NOMO-1 treated with DMSO at 0.1 percent for 48 hours (cell line): ENCODE data around the gene C5orf52.
A peak's percentile ranks its signal among the peaks of the same experiment; 100 is the strongest.
"Not testable (repeated sequence)": the region's sequence is repeated elsewhere in the genome, so short reads cannot be mapped to it uniquely, and the experiment has no call there.

Experiments used
- DNase-seq: peaks from one replicate; lab custom pipeline; 2025; ENCODE audit not compliant: unreplicated experiment; lab: John Stamatoyannopoulos, UW

Gene C5orf52

GRCh38 chr5:157670662-157671591 lies at the start of gene C5orf52:
Gene C5orf52, plus strand, starts transcription at chr5:157671533. Its CDS starts 82 bp downstream, at chr5:157671615.
- peak; percentile 53 for DNase-seq

- no peak for DNase-seq
Measured at GRCh38 chr5:157624144-157624543, 47.2 kb upstream of the C5orf52 start.

DNA sequence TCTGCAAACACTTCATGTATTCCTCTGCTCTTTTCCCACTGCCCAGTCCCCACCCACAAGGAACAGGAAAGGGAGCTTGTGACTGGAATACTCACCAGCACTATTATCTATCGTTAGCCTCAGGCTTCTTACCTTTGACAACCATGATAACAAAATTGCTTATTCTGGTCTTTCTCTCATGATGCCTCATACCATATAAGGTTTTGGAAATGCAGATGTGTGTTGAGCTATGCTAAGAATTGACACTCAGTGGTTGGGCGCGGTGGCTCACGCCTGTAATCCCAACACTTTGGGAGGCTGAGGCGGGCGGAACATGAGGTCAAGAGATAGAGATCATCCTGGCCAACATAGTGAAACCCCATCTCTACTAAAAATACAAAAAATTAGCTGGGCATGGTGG lies 44.5 kb upstream of the C5orf52 start:
- no peak for DNase-seq

GRCh38 chr5:157630341-157630740 lies 41.0 kb upstream of the C5orf52 start:
- DNase-seq: no peak

DNA sequence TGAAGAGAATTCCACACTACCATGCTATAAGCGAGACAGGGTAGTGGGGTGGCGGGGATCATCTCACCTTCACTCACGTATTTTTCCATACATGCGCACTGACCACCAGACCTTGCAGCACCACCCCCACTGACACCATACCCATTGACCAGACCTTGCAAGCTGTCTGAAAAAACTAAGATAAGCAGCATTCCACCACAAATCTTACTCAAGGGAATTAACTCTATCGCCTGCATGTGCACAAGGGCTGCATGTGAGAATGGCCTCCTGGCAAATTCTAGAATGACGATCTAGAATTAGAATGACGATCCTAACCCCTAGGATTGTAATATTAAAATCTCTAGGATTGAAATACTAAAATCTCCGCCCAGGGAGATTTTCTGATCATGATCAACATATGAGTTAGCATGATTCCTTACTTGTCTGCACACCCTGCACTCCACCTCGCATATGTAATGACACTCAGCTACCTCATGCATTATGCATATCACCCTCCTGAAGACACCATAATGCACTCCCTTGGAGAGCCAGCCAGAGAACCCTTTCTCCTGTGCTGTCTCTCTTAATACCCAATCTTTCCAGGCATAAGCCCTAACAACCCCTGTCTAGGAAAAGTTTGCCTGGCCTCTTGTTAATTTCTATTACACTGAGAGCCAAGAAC lies 30.8 kb upstream of the C5orf52 start:
- DNase-seq: peak; percentile 0

DNA sequence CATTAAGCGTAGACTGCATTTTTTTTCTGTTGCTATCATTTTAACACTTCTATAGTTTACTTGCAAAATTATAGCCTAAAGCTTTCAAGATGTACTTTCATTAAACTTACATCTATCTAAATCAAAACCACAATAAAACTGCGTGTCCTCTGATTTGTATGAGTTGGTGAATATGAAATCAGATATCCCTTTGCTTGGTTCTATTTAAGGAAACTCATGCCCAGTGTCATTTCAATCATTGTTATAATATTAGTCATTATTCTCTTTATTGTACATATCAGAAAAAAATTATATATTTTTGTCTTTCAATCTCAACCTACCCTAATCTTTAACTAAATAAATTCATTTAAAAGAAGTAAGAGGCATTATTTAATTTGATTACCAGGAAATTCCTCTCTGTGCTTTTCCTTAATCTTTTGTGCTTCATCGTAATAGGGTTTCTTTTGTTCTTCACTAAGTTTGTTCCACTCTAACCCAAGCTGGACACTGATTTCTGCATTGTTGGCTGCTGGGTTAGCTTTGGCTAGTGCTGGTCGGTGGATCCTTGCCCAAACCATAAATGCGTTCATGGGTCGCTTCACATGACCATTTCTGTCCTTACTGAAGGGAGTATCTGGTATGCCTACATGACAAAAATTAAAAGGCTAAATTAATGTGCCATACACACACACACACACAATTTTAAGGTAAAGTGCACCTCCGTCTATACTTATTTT lies 22.9 kb upstream of the C5orf52 start:
- DNase-seq: no peak

DNA sequence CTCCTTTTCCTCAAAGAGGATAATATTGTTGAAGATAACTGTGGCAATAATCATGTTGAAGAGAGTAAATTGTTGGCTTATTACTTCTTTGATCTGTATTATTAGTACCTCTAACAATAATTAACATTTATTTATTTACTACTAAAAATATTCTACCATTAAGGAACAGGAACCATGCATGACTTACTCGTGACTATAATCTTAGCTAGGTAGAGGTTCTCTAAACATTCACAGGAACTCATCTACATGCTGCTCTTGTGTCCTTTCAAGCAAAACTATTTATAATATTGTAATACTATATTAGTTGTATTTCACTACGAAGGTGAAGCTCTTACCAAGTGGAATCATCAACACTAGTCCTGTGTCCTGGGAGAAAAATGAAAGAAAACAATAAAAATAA lies 22.2 kb upstream of the C5orf52 start:
- no peak for DNase-seq

- DNase-seq: no peak
Measured at GRCh38 chr5:157650991-157651611, 20.2 kb upstream of the C5orf52 start.

DNA sequence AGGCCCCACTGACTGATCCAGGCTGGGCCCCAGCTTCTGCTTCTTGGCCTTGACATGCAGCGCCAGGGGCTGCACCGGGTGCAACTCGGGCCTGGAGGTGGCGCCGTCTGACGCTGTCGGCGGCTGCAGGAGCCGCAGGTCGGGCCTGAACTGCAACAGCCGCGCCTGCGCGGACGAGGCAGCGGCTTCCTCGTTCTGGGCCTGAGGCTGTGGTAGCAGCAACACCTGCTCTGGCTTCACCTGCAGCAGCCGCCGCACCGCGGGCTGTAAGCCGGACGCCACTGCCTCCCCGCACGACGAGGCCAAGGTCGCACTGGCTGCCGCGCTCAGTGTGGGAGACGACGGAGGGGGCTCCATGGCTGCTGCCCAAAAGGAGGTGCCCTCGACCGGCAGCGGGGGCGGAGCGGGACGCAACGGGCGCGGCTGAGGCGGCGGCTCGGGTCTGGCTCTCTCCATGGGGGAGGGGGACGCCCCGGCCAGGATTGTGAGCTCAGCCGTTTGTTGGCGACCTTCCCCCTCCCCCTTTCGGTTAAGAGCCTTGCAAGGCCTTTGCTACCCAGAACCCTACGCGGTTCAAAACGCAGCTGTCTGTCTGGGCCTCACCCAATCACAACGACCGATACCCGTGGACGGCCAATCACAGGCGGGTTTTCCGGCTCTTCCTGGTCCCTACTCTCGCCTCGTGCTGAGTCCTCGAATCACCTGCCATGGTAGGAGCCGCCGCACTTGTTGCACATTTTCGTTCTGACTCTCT lies 19.5 kb upstream of the C5orf52 start:
- no peak for DNase-seq

DNA sequence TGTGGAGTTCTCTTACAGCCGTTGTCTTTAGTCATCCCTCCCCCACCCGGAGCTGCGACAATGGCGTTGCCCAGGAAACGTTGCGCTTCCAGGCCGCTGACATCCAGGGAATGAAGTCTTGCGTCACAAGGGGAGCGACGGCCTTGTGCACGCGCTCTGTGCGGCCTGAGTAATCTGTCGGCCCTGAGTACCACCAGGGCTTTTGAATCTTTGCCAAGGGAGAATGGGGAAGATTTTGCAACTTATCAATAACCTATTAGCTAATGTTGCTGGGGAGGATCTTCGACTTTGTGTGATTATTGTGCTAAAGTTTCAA lies 19.0 kb upstream of the C5orf52 start, which contains the start of gene SOX30:
SOX30 (minus strand) TSS at position 62 of the 316 bp plus-strand sequence. CDS start 360 bp downstream, outside the sequence.
- no peak for DNase-seq

DNA sequence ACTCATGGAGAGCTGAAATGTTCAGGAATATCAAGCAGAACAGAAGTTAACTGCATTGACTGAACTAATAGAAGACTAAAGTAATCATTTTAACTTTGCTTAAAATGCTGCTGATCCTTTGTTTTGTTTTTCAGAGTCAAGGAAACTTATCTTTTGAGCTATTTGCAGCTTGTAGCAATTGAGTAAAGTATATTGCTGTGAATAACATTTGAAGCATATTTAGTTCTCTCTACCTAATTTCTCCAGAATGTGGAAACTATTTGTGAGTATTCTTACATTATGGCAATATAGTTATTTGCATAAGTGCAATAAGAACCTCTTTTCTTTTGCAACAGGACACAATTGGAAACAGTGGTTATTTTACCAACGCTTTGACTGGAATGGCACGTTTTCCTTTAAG lies 13.8 kb upstream of the C5orf52 start:
- DNase-seq: no peak

GRCh38 chr5:157658893-157659292 lies 12.4 kb upstream of the C5orf52 start:
- DNase-seq: no peak

DNA sequence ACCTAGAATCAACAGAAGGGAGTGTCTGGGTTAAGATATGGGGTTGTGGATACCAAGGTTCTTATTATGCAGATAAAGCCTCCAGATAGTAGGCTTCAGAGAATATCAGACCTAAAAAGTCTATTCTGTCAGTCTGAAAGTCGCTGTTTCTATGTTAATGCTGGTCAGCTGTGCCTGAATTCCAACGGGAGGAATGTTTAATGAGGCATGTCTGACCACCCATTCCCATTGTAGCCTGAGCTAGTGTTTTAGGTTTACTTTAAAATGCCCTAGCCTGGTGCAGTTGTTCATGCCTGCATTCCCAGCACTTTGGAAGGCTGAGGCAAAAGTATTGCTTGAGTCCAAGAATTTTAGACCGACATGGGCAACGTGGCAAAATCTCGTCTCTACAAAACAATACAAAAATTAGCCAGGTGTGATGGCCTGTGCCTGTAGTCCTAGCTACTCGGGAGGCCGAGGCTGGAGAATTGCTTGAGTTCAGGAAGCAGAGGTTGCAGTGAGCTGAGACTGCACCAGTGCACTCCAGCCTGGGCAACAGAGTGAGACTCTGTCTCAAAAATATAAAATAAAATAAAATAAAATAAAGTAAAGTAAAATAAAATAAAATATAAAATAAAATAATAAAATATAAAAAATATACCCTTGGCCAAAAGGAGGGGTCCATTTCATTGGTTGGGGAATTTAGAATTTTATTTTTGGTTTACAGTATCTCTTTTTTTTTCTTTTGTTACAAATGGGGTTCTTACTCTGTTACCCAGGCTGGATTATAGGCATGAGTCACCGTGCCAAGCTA lies 11.3 kb upstream of the C5orf52 start:
- DNase-seq: no peak

DNA sequence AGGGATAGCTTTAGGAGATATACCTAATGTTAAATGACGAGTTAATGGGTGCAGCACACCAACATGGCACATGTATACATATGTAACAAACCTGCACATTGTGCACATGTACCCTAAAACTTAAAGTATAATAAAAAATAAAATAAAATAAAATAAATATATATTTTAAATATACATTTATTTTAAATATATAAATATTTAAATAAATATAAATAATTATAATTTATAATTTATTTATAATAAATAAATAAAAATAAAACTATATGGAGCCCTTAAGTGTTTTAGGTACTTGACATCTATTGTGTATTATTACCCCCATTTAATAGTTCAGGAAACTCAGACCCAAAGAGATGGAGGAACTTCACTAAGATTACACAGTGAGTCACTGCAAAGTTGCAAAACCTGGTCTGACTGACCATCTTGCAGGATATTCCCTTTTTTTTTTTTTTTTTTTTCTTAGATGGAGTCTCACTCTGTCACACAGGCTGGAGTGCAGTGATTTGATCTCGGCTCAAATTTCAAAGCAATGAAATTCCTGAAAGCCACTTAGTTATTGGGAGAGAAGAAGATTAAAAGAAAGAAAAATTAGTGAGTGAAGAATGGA lies 5.8 kb upstream of the C5orf52 start:
- peak; percentile 79 for DNase-seq

DNA sequence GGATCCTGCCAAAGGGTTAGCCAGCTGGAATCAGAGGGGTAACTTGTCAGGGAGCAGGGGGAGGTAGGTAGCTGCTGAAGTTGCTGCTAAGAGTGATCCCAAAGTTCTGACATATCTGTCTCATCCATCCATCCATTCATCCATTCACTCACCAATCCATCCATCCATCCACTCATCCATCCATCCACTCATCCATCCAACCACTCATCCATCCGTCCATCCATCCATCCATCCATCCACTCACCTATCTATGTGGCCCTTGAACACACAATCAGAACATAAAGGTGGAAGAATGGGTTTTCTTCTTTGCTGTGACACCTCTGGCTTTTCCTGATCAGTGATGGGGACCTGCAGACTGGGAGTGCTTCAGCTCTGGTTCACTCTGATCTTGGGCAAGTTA lies 3.0 kb upstream of the C5orf52 start:
- no peak for DNase-seq

GRCh38 chr5:157669701-157670097 lies 1.6 kb upstream of the C5orf52 start:
- no peak for DNase-seq

DNA sequence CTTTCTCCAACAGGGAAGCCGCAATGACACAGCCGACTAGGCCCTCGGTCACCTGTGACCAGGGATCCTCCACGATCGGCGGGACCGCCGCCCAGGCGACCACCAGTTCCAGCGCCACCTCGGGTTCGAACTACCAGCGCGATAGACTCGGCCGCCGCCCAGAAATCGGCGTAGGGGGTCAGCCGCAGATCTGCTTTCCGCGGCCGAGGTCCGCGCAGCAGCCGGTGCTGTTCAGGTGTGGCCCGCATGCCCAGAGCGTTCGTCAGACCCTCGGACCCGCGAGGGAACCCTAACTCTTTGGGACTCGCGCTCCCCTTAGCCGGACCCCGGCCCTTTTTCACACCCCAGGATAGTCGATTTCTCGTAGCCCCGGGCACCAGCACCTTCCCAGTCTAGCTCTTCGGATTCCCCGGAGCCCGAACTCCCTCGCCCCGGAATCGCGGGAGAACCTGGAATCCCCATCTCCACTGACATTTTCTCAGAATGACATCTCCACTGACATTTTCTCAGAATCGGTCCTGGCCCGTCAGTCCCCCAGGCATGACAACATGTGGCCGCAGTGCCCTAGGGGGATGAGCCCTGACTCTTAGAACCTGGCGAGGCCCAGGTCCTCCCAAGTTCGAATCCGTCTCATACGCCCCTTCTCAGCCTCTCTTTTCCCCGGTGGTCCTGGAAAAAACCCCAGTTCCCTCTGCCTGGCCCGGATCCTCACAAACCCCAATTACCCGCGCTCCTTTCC lies 428 bp downstream of the C5orf52 start:
- no peak for DNase-seq

GRCh38 chr5:157672976-157673375 lies 1.6 kb downstream of the C5orf52 start:
- DNase-seq: no peak

DNA sequence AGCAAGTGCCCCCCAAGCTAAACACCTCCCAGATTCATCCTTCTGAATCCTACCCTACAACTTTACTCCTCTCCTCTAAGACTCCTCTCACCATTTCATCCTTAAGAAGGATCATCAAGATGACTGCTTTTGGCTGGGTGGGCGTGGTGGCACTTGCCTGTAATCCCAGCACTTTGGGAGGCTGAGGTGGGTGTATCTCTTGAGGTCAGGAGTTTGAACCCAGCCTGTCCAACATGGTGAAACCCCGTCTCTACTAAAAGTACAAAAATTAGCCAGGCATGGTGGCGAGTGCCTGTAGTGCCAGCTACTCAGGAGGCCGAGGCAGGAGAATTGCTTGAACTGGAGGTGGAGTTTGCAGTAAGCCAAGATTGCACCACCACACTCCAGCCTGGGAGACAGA lies 3.0 kb downstream of the C5orf52 start:
- not testable (repeated sequence) for DNase-seq
